WTC11 (cell line): ENCODE measurements around the gene ATP2A3. TPM values are rescaled to one million over a fixed set of nuclear protein-coding genes. Genes with fewer than 3 reads are reported as not detected.
A peak's percentile ranks its signal among the peaks of the same experiment; 100 is the strongest.

Source experiments
- ATAC-seq: fragments of 200-7000 bp; cut with Tn5 transposase; 2 replicates; pipeline ENCODE4 v1.10.0; 2021; ENCODE audit warnings: mild to moderate bottlenecking, moderate library complexity
- CTCF ChIA-PET: fragments of 300-600 bp; sonication (Branson Sonifier 250); formaldehyde crosslinking; loops from one replicate; lab custom pipeline; 2021; ENCODE audit warnings: antibody characterized with exemption; lab: Charles Lee
- POLR2A ChIA-PET: fragments of 350-600 bp; sonication (Branson Sonifier 250); formaldehyde crosslinking; loops from one replicate; lab custom pipeline; 2021; ENCODE audit warnings: antibody characterized with exemption; lab: Charles Lee
- DNase-seq: peaks from one replicate; pipeline ENCODE4 v3.0.0; 2021; ENCODE audit warnings: low spot score
- H3K27ac Mint-ChIP-seq: 2 replicates; pipeline ENCODE4 v1.8.0; 2021; ENCODE audit warnings: mixed read lengths
- H3K27me3 Mint-ChIP-seq: 2 replicates; pipeline ENCODE4 v1.8.0; 2021; ENCODE audit warnings: low read depth, mild to moderate bottlenecking, moderate library complexity, mixed read lengths
- H3K36me3 Mint-ChIP-seq: 2 replicates; pipeline ENCODE4 v1.8.0; 2021; ENCODE audit warnings: mixed read lengths
- H3K4me1 Mint-ChIP-seq: 2 replicates; pipeline ENCODE4 v1.8.0; 2022; ENCODE audit warnings: mixed read lengths
- H3K4me3 Mint-ChIP-seq: 2 replicates; pipeline ENCODE4 v1.8.0; 2021; ENCODE audit warnings: mild to moderate bottlenecking, moderate library complexity, mixed read lengths
- H3K9me3 Mint-ChIP-seq: 2 replicates; pipeline ENCODE4 v1.8.0; 2021; ENCODE audit warnings: mixed read lengths
- CREB1 ChIP-seq: sonication (generic); formaldehyde crosslinking; IDR thresholded peaks from 2 replicates; pipeline ENCODE4 v1.8.0; 2023; ENCODE audit warnings: mild to moderate bottlenecking, missing genetic modification reagents
- CTCF ChIP-seq: fragments of 200-600 bp; IDR thresholded peaks from 2 replicates; pipeline ENCODE4 v1.8.0; 2022; ENCODE audit warnings: antibody characterized with exemption
- E2F1 ChIP-seq: sonication (generic); formaldehyde crosslinking; IDR thresholded peaks from 2 replicates; pipeline ENCODE4 v1.8.0; 2022; ENCODE audit warnings: mild to moderate bottlenecking, missing genetic modification reagents
- FOXK1 ChIP-seq: sonication (generic); formaldehyde crosslinking; IDR thresholded peaks from 2 replicates; pipeline ENCODE4 v1.8.0; 2022; ENCODE audit warnings: mild to moderate bottlenecking, moderate library complexity, missing genetic modification reagents
- GABPB1 ChIP-seq: sonication (generic); formaldehyde crosslinking; IDR thresholded peaks from 2 replicates; pipeline ENCODE4 v1.8.1; 2023; ENCODE audit warnings: mild to moderate bottlenecking, missing genetic modification reagents
- GRHL2 ChIP-seq: fragments of 250-450 bp; sonication (Bioruptor Pico); IDR thresholded peaks from 2 replicates; pipeline ENCODE4 v1.8.0; 2022; ENCODE audit warnings: mild to moderate bottlenecking, moderate library complexity; ENCODE audit not compliant: insufficient replicate concordance, severe bottlenecking
- JAZF1 ChIP-seq: fragments of 250-450 bp; sonication (Bioruptor Pico); IDR thresholded peaks from 2 replicates; pipeline ENCODE4 v1.9.0; 2021; ENCODE audit warnings: moderate library complexity, mild to moderate bottlenecking, inconsistent platforms
- MXD4 ChIP-seq: fragments of 250-450 bp; sonication (Bioruptor Pico); IDR thresholded peaks from 2 replicates; pipeline ENCODE4 v1.8.0; 2021; ENCODE audit warnings: mild to moderate bottlenecking, moderate library complexity, borderline replicate concordance
- NFYB ChIP-seq: sonication (generic); formaldehyde crosslinking; conservative IDR thresholded peaks from 2 replicates; pipeline ENCODE4 v1.8.0; 2022; ENCODE audit warnings: low read depth, missing genetic modification reagents
- OVOL2 ChIP-seq: fragments of 250-450 bp; sonication (Bioruptor Pico); IDR thresholded peaks from 2 replicates; pipeline ENCODE4 v1.9.0; 2021; ENCODE audit warnings: mild to moderate bottlenecking, borderline replicate concordance
- PRRX2 ChIP-seq: fragments of 250-450 bp; sonication (Bioruptor Pico); IDR thresholded peaks from 2 replicates; pipeline ENCODE4 v1.8.0; 2021; ENCODE audit warnings: mild to moderate bottlenecking
- RELA ChIP-seq: sonication (generic); formaldehyde crosslinking; IDR thresholded peaks from 2 replicates; pipeline ENCODE4 v1.8.1; 2022; ENCODE audit warnings: missing genetic modification reagents, mild to moderate bottlenecking, borderline replicate concordance
- RORB ChIP-seq: fragments of 250-450 bp; sonication (Bioruptor Pico); IDR thresholded peaks from 2 replicates; pipeline ENCODE4 v1.9.0; 2021; ENCODE audit warnings: mild to moderate bottlenecking
- SP1 ChIP-seq: sonication (generic); formaldehyde crosslinking; conservative IDR thresholded peaks from 2 replicates; pipeline ENCODE4 v1.8.1; 2022; ENCODE audit warnings: missing genetic modification reagents
- TEAD4 ChIP-seq: sonication (generic); formaldehyde crosslinking; IDR thresholded peaks from 2 replicates; pipeline ENCODE4 v1.8.0; 2022; ENCODE audit warnings: mild to moderate bottlenecking, missing genetic modification reagents
- ZBTB43 ChIP-seq: sonication (generic); formaldehyde crosslinking; IDR thresholded peaks from 2 replicates; pipeline ENCODE4 v1.8.1; 2023; ENCODE audit warnings: mild to moderate bottlenecking, missing genetic modification reagents
- ZNF317 ChIP-seq: sonication (generic); formaldehyde crosslinking; IDR thresholded peaks from 2 replicates; pipeline ENCODE4 v1.8.1; 2023; ENCODE audit warnings: low read depth, mild to moderate bottlenecking, moderate library complexity, missing genetic modification reagents, borderline replicate concordance
- total RNA-seq: library from RNA; stranded (reverse); gene quantifications from 3 replicates; pipeline ENCODE4 v1.2.3, GENCODE V29; 2021
- TF ChIP-seq, protein P1 (sequence below): sonication (generic); formaldehyde crosslinking; IDR thresholded peaks from 2 replicates; pipeline ENCODE4 v1.8.0; 2022; ENCODE audit warnings: mild to moderate bottlenecking, missing genetic modification reagents
- TF ChIP-seq, protein P2 (sequence below): sonication (generic); formaldehyde crosslinking; IDR thresholded peaks from 2 replicates; pipeline ENCODE4 v1.8.1; 2023; ENCODE audit warnings: mild to moderate bottlenecking, missing genetic modification reagents, moderate library complexity

Gene ATP2A3
- total RNA-seq, 1 experiment from 2014 or later: 37.8 TPM

- TF ChIP-seq ZNF317 (no peak), CTCF (no peak), PRRX2 (CRISPR knock-in tag) (no peak), GRHL2 (no peak), RELA (CRISPR knock-in tag) (no peak), FOXK1 (CRISPR knock-in tag) (no peak), CREB1 (no peak), ZBTB43 (CRISPR knock-in tag) (no peak), MXD4 (no peak), JAZF1 (CRISPR knock-in tag) (no peak), OVOL2 (no peak), GABPB1 (CRISPR knock-in tag) (no peak), TEAD4 (CRISPR knock-in tag) (no peak), SP1 (no peak), E2F1 (CRISPR knock-in tag) (no peak)
- TF ChIP-seq, protein P1, sequence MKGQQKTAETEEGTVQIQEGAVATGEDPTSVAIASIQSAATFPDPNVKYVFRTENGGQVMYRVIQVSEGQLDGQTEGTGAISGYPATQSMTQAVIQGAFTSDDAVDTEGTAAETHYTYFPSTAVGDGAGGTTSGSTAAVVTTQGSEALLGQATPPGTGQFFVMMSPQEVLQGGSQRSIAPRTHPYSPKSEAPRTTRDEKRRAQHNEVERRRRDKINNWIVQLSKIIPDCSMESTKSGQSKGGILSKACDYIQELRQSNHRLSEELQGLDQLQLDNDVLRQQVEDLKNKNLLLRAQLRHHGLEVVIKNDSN (CRISPR knock-in tag): no peak
- Mint-ChIP-seq H3K4me1 (peaks cover 37% of the 10 kb centered on the region), H3K27me3 (no peaks in the 10 kb centered on the region), H3K36me3 (no peaks in the 10 kb centered on the region), H3K27ac (peak overlapping the region; percentile 72), H3K4me3 (no peak overlapping the region), H3K9me3 (no peaks in the 10 kb centered on the region)
- POLR2A ChIA-PET: interaction anchor here (0.6 to 1.4 kb wide), 2 partner anchors 16 to 27 kb away, joined by 3 to 4 read pairs; no protein-coding TSS in a partner anchor
- CTCF ChIA-PET: interaction anchor here (0.5 to 3.0 kb wide), 7 partner anchors 16 to 1305 kb away, joined by 3 to 15 read pairs (median 4); partner anchors contain the start of gene ATP2A3
- no peak for ATAC-seq
- no peak for DNase-seq
Observed at GRCh38 chr17:3980381-3981014, 16.3 kb upstream of the ATP2A3 start.

- DNase-seq: no peak
- peaks cover 6% of the 10 kb centered on the region for H3K9me3 Mint-ChIP-seq
- peaks cover 4% of the 10 kb centered on the region for H3K36me3 Mint-ChIP-seq
- H3K4me1 Mint-ChIP-seq: peaks cover 37% of the 10 kb centered on the region
- CTCF ChIA-PET: interaction anchor here (0.8 to 1.1 kb wide), 4 partner anchors 14 to 133 kb away, joined by 3 read pairs; partner anchors contain the start of gene NCBP3
- ATAC-seq: no peak
- POLR2A ChIA-PET: interaction anchor here (0.7 kb wide), 1 partner anchor 51 kb away, joined by 7 read pairs; no protein-coding TSS in a partner anchor
- H3K4me3 Mint-ChIP-seq: no peak overlapping the region
- TF ChIP-seq, protein P1 (CRISPR knock-in tag): peak; percentile 52; the same call in 1 of the 2 replicates
- peak; percentile 41; the same call in 1 of the 2 replicates for TF ChIP-seq NFYB (CRISPR knock-in tag)
- no peak for TF ChIP-seq RORB
- TF ChIP-seq, protein P2, sequence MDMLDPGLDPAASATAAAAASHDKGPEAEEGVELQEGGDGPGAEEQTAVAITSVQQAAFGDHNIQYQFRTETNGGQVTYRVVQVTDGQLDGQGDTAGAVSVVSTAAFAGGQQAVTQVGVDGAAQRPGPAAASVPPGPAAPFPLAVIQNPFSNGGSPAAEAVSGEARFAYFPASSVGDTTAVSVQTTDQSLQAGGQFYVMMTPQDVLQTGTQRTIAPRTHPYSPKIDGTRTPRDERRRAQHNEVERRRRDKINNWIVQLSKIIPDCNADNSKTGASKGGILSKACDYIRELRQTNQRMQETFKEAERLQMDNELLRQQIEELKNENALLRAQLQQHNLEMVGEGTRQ (CRISPR knock-in tag): peak; percentile 78
- H3K27ac Mint-ChIP-seq: no peak overlapping the region
- no peaks in the 10 kb centered on the region for H3K27me3 Mint-ChIP-seq
Observed at GRCh38 chr17:3979290-3979611, 15.0 kb upstream of the ATP2A3 start.
